ENCODE results near the gene MYH6.

DNA sequence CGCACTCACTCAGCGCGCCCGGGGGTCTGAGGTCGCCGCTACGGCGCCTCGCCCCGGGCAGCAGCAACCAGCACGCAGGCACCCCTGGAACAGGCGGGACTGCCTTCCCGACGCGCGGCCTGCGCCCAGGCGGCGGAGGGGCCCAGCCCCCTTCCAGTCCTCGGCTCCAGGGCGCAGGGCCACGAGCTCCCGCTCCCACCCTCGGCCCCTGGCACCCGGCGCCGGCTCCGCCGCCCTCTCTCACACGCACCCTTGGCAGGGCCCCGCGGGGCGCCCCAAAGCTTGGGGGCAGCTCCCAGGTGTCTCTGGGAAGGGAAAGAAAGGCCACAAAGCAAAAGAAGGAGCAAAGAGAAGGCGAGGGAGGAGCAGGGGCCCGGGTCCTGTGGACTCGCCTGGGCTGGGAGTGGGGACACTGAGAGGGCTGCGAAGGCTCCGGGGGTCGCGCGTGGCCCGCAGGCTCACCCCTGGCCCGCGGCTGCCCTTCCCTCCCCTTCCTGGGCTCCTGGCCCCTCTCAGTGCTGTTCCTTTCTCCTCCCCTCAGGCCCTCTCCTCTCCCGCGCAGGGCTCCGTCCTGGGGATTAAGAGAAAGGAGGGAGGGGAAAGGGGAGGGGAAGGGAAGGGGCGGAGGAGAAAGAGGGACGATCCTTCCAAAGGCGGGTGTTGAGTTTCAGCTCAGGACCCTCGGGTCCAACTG is 42.2 kb downstream of the MYH6 start:
- TF ChIP-seq, protein P1, sequence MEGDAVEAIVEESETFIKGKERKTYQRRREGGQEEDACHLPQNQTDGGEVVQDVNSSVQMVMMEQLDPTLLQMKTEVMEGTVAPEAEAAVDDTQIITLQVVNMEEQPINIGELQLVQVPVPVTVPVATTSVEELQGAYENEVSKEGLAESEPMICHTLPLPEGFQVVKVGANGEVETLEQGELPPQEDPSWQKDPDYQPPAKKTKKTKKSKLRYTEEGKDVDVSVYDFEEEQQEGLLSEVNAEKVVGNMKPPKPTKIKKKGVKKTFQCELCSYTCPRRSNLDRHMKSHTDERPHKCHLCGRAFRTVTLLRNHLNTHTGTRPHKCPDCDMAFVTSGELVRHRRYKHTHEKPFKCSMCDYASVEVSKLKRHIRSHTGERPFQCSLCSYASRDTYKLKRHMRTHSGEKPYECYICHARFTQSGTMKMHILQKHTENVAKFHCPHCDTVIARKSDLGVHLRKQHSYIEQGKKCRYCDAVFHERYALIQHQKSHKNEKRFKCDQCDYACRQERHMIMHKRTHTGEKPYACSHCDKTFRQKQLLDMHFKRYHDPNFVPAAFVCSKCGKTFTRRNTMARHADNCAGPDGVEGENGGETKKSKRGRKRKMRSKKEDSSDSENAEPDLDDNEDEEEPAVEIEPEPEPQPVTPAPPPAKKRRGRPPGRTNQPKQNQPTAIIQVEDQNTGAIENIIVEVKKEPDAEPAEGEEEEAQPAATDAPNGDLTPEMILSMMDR (IDR thresholded peaks at IDR 0.05; ENCODE audit: low read length): no peak
- no peak for TF ChIP-seq EZH2 (IDR thresholded peaks at IDR 0.05; ENCODE audit: borderline replicate concordance, low read length)
